Neural crest cell (in vitro differentiated cells): ENCODE measurements around the gene EGFL7. TPM values are rescaled to one million over a fixed set of nuclear protein-coding genes. Genes with fewer than 3 reads are reported as not detected.
"Not testable (repeated sequence)": the region's sequence is repeated elsewhere in the genome, so short reads cannot be mapped to it uniquely, and the experiment has no call there.

Source experiments
- DNase-seq: peaks from one replicate; pipeline ENCODE4 v3.0.0; 2021; ENCODE audit warnings: low read depth, mixed read lengths, low spot score
- H3K27ac Mint-ChIP-seq: one replicate; pipeline ENCODE4 v1.8.0; 2021; ENCODE audit warnings: mild to moderate bottlenecking, mixed read lengths; ENCODE audit not compliant: unreplicated experiment
- H3K27me3 Mint-ChIP-seq: 2 replicates; pipeline ENCODE4 v1.8.0; 2021; ENCODE audit warnings: low read depth, mild to moderate bottlenecking, mixed read lengths
- H3K36me3 Mint-ChIP-seq: 2 replicates; pipeline ENCODE4 v1.8.0; 2021; ENCODE audit warnings: low read depth, mild to moderate bottlenecking, mixed read lengths
- H3K4me1 Mint-ChIP-seq: 2 replicates; pipeline ENCODE4 v1.8.0; 2021; ENCODE audit warnings: mixed read lengths
- H3K4me3 Mint-ChIP-seq: one replicate; pipeline ENCODE4 v1.8.0; 2021; ENCODE audit warnings: mild to moderate bottlenecking, mixed read lengths
- H3K9me3 Mint-ChIP-seq: 2 replicates; pipeline ENCODE4 v1.8.0; 2021; ENCODE audit warnings: mixed read lengths
- total RNA-seq: library from RNA; stranded (reverse); gene quantifications from 2 replicates; pipeline ENCODE4 v1.2.1, GENCODE V29; 2021
- TF ChIP-seq, protein P1 (sequence below): fragments of 200-600 bp; sonication (generic); conservative IDR thresholded peaks from 2 replicates; pipeline ENCODE4 v1.5.0; 2021; ENCODE audit warnings: antibody characterized with exemption, mild to moderate bottlenecking

Gene EGFL7
- total RNA-seq, 1 donor from 2014 or later: 14.1 TPM

- Mint-ChIP-seq H3K27me3 (no peaks in the 10 kb centered on the region), H3K4me3 (no peak overlapping the region), H3K36me3 (no peaks in the 10 kb centered on the region), H3K9me3 (no peaks in the 10 kb centered on the region), H3K4me1 (peaks cover 8% of the 10 kb centered on the region), H3K27ac (no peak overlapping the region)
- no peak for DNase-seq
- TF ChIP-seq, protein P1, sequence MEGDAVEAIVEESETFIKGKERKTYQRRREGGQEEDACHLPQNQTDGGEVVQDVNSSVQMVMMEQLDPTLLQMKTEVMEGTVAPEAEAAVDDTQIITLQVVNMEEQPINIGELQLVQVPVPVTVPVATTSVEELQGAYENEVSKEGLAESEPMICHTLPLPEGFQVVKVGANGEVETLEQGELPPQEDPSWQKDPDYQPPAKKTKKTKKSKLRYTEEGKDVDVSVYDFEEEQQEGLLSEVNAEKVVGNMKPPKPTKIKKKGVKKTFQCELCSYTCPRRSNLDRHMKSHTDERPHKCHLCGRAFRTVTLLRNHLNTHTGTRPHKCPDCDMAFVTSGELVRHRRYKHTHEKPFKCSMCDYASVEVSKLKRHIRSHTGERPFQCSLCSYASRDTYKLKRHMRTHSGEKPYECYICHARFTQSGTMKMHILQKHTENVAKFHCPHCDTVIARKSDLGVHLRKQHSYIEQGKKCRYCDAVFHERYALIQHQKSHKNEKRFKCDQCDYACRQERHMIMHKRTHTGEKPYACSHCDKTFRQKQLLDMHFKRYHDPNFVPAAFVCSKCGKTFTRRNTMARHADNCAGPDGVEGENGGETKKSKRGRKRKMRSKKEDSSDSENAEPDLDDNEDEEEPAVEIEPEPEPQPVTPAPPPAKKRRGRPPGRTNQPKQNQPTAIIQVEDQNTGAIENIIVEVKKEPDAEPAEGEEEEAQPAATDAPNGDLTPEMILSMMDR: peak; percentile 16
These were observed 32.1 kb upstream of the EGFL7 start for GRCh38 chr9:136630662-136630992.

DNA sequence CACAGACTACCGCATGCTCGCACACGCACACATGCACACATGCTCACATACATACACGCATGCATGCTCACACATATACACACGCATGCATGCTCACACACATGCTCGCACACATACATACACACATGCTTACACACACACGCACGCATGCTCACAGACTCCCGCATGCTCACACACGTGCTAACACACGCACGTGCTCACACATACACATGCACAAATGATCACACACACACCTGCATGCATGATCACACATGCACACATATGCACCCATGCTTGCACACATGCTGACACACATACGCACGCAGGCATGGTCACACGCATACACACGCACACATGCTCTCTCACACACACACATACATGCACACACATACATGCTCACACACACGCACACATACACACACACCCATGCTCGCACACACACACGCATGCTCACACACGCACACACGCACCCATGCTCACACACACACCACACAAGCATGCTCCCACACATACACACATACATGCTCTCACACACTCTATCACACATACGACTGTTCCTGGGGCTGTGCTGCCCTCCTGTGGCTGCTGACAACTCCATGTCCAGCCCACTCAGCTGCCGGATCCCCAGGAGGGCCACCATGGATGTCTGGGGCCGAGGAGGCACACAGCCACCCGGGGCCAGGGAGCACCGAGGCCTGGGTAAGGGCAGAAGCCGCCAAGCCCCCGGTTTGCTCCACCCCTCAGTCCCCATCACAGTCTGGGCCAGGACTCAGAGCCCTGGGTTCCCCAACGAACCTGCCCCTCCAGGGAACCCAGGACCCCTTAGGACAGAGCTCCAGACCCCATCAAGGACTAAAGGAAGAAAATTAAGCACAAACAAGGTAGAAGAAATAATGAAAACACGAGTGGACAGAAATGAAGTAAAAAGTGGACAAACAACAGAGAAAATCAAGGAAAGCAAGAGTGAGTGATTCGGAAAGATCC, 31.4 kb upstream of the EGFL7 start:
- no peaks in the 10 kb centered on the region for H3K27me3 Mint-ChIP-seq
- peak; percentile 86 for DNase-seq
- no peaks in the 10 kb centered on the region for H3K36me3 Mint-ChIP-seq
- no peaks in the 10 kb centered on the region for H3K9me3 Mint-ChIP-seq
- no peak overlapping the region for H3K27ac Mint-ChIP-seq
- H3K4me3 Mint-ChIP-seq: no peak overlapping the region
- H3K4me1 Mint-ChIP-seq: peaks cover 5% of the 10 kb centered on the region
- TF ChIP-seq, protein P1: peak; percentile 93

DNA sequence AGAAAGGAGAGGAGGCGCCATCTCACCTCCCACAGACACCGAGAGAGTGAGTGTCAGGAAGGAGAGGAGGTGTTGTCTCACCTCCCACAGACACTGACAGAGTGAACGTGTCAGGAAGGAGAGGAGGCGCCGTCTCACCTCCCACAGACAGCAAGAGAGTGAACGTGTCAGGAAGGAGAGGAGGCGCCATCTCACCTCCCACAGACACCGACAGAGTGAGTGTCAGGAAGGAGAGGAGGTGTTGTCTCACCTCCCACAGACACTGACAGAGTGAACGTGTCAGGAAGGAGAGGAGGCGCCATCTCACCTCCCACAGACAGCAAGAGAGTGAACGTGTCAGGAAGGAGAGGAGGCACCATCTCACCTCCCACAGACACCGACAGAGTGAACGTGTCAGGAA, 30.6 kb upstream of the EGFL7 start:
- not testable (repeated sequence) for H3K36me3 Mint-ChIP-seq, H3K4me3 Mint-ChIP-seq, H3K9me3 Mint-ChIP-seq, H3K27me3 Mint-ChIP-seq, H3K4me1 Mint-ChIP-seq, H3K27ac Mint-ChIP-seq, DNase-seq

GRCh38 chr9:136632491-136633106, 30.1 kb upstream of the EGFL7 start:
- H3K9me3 Mint-ChIP-seq, H3K27ac Mint-ChIP-seq, H3K4me1 Mint-ChIP-seq, DNase-seq, H3K4me3 Mint-ChIP-seq, H3K36me3 Mint-ChIP-seq, H3K27me3 Mint-ChIP-seq: not testable (repeated sequence)

DNA sequence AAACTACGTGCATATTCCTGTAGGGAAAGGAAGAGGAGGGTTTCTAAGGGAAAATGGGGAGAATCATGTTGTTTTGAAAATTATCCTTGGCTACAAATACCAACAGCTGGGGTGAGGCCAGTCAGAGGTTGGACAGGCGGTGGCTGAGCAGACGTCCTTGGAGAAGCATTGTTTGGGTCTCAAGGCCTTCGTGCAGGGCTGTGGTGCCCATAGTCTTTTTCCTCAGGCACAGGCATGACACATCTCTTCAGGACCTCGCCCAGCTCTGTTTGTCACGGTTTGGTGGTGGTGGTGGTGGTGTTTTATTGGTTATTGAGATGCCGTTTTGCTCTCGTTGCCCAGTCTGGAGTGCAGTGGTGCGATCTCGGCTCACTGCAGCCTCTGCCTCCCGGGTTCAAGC, 27.8 kb upstream of the EGFL7 start:
- no peak overlapping the region for H3K27ac Mint-ChIP-seq
- DNase-seq: no peak
- H3K4me1 Mint-ChIP-seq: no peaks in the 10 kb centered on the region
- TF ChIP-seq, protein P1: no peak
- H3K36me3 Mint-ChIP-seq: no peaks in the 10 kb centered on the region
- H3K9me3 Mint-ChIP-seq: no peaks in the 10 kb centered on the region
- no peaks in the 10 kb centered on the region for H3K27me3 Mint-ChIP-seq
- H3K4me3 Mint-ChIP-seq: no peak overlapping the region

DNA sequence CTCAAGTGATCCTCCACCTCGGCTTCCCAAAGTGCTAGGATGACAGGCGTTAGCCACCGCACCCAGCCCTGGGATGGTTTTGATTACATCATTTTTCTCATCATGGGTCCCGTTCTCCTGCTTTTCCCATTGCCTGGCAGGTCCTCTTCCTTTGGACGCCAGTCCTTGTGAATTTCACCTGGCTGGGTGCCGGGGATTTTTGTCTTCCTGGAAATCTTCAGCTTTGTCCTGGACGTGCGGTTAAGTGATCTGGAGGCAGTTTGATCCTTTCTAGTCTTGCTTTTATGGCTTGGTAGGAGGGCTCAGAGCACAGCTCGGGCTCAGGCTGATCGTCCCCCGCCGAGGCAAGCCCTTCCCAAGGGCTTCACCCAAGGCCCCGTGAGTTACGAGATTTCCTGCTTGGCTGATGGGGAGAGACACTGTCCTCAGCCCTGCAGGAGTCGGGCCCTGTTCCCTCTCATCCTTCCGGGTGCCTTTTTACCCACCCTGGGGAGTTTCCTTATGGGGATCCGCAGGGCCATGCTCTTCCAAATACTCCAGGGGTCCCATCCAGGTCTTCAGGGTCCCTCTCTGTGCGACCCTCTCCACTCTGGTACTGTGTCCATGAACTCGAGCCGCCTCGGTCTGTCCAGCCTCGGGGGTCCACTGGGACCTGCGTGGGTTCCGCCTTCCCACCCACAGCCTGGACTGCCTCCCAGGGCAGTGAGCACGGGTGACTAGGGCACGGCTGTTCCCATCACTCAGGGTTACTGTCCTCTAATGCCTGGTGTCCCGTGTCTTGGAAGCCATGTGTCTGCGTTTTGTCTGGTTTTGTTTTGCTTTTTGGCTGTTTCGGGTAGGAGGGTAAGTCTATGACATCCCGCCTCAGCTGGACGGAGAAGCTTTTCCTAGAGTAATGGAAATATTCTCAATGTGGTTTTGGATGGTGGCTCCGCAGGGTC, 22.3 kb upstream of the EGFL7 start:
- Mint-ChIP-seq H3K4me3 (no peak overlapping the region), H3K9me3 (no peaks in the 10 kb centered on the region), H3K27me3 (no peaks in the 10 kb centered on the region), H3K4me1 (peaks cover 20% of the 10 kb centered on the region), H3K36me3 (no peaks in the 10 kb centered on the region), H3K27ac (no peak overlapping the region)
- TF ChIP-seq, protein P1: no peak
- no peak for DNase-seq
